ENCODE measurements around the gene RAB40A. TPM values are rescaled to one million over a fixed set of nuclear protein-coding genes. Genes with fewer than 3 reads are reported as not detected.

The RAB40A gene
- total and polyA plus RNA-seq, 9 of the 15 experiments (the other 6 are each of a cell fraction or from before 2014, with no cell fraction given) = 0.07 to 0.15 (median 0.10) TPM; not detected in 3

- TF ChIP-seq, protein P1, sequence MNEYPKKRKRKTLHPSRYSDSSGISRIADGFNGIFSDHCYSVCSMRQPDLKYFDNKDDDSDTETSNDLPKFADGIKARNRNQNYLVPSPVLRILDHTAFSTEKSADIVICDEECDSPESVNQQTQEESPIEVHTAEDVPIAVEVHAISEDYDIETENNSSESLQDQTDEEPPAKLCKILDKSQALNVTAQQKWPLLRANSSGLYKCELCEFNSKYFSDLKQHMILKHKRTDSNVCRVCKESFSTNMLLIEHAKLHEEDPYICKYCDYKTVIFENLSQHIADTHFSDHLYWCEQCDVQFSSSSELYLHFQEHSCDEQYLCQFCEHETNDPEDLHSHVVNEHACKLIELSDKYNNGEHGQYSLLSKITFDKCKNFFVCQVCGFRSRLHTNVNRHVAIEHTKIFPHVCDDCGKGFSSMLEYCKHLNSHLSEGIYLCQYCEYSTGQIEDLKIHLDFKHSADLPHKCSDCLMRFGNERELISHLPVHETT (CRISPR knock-in tag; conservative IDR thresholded peaks at IDR 0.05 in 1 of 2, IDR thresholded peaks at IDR 0.05 in 1 of 2) = no peak
- TF ChIP-seq ZNF282 (CRISPR knock-in tag; IDR thresholded peaks at IDR 0.05) (no peak), CTBP1 (IDR thresholded peaks at IDR 0.05; ENCODE audit: borderline replicate concordance) (no peak), ZNF354B (CRISPR knock-in tag; IDR thresholded peaks at IDR 0.05) (no peak)
- TF ChIP-seq, protein P2, sequence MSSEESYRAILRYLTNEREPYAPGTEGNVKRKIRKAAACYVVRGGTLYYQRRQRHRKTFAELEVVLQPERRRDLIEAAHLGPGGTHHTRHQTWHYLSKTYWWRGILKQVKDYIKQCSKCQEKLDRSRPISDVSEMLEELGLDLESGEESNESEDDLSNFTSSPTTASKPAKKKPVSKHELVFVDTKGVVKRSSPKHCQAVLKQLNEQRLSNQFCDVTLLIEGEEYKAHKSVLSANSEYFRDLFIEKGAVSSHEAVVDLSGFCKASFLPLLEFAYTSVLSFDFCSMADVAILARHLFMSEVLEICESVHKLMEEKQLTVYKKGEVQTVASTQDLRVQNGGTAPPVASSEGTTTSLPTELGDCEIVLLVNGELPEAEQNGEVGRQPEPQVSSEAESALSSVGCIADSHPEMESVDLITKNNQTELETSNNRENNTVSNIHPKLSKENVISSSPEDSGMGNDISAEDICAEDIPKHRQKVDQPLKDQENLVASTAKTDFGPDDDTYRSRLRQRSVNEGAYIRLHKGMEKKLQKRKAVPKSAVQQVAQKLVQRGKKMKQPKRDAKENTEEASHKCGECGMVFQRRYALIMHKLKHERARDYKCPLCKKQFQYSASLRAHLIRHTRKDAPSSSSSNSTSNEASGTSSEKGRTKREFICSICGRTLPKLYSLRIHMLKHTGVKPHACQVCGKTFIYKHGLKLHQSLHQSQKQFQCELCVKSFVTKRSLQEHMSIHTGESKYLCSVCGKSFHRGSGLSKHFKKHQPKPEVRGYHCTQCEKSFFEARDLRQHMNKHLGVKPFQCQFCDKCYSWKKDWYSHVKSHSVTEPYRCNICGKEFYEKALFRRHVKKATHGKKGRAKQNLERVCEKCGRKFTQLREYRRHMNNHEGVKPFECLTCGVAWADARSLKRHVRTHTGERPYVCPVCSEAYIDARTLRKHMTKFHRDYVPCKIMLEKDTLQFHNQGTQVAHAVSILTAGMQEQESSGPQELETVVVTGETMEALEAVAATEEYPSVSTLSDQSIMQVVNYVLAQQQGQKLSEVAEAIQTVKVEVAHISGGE (CRISPR knock-in tag; IDR thresholded peaks at IDR 0.05) = no peak
Observed at GRCh38 chrX:103467156-103467555, 52.1 kb downstream of the RAB40A start (continued).

All from K562 (cell line).